CD4-positive, alpha-beta T cell (primary cell): ENCODE data around the gene GABARAP. TPM values are rescaled to one million over a fixed set of nuclear protein-coding genes. Genes with fewer than 3 reads are reported as not detected.

Source experiments
- ATAC-seq: fragments of 200-7000 bp; cut with Tn5 transposase; one replicate; pipeline ENCODE4 v1.10.0; 2022; ENCODE audit warnings: mild to moderate bottlenecking; ENCODE audit not compliant: poor library complexity
- CTCF ChIA-PET: fragments of 350-600 bp; sonication (Branson Sonifier 250); formaldehyde crosslinking; loops from one replicate; lab custom pipeline; 2021; ENCODE audit warnings: antibody characterized with exemption, inconsistent platforms; lab: Charles Lee
- POLR2A ChIA-PET: fragments of 350-600 bp; sonication (Branson Sonifier 250); formaldehyde crosslinking; loops from one replicate; lab custom pipeline; 2021; ENCODE audit warnings: antibody characterized with exemption, inconsistent platforms; lab: Charles Lee
- DNase-seq, 14 experiments: peaks; one replicate each; pipeline ENCODE4 v3.0.0-alpha.2; 2013 to 2020; ENCODE audit warnings: mixed read lengths in 2 of 14
- H3K27ac ChIP-seq, 2 donors: one replicate each; pipeline versions ENCODE4 v1.5.1 to v1.7.0; 2013; ENCODE audit warnings: low read length in 2 of 2, low read depth in 1 of 2, mild to moderate bottlenecking in 1 of 2
- H3K27me3 ChIP-seq, 2 experiments: 1 replicate in 1 of 2; 2 replicates in 1 of 2; pipeline versions ENCODE4 v1.6.1 to v1.7.0; 2013; ENCODE audit warnings: low read length in 2 of 2, control low read depth in 1 of 2, mild to moderate bottlenecking in 1 of 2, moderate library complexity in 1 of 2; ENCODE audit not compliant: insufficient read depth in 2 of 2, control insufficient read depth in 1 of 2
- H3K36me3 ChIP-seq: one replicate; pipeline ENCODE4 v1.6.1; 2013; ENCODE audit warnings: low read length, control low read depth; ENCODE audit not compliant: insufficient read depth
- H3K4me1 ChIP-seq: one replicate; pipeline ENCODE4 v1.6.1; 2013; ENCODE audit warnings: low read length, control low read depth; ENCODE audit not compliant: insufficient read depth
- H3K4me3 ChIP-seq: one replicate; pipeline ENCODE4 v1.5.1; 2013; ENCODE audit warnings: mild to moderate bottlenecking, low read length, moderate library complexity
- H3K9me3 ChIP-seq, 2 experiments: 1 replicate in 1 of 2; 2 replicates in 1 of 2; pipeline versions ENCODE4 v1.6.1 to v1.7.0; 2013; ENCODE audit warnings: low read length in 2 of 2, mild to moderate bottlenecking in 2 of 2, control low read depth in 1 of 2, moderate library complexity in 1 of 2; ENCODE audit not compliant: control insufficient read depth in 1 of 2, insufficient read depth in 1 of 2
- H3K27ac Mint-ChIP-seq: one replicate; pipeline ENCODE4 v1.8.0; 2020; ENCODE audit warnings: mixed read lengths
- H3K27me3 Mint-ChIP-seq: one replicate; pipeline ENCODE4 v1.8.0; 2021; ENCODE audit warnings: mixed read lengths
- H3K36me3 Mint-ChIP-seq: one replicate; pipeline ENCODE4 v1.8.0; 2021; ENCODE audit warnings: low read depth, mixed read lengths
- H3K4me1 Mint-ChIP-seq: one replicate; pipeline ENCODE4 v1.8.0; 2021; ENCODE audit warnings: low read depth, mixed read lengths
- H3K4me3 Mint-ChIP-seq: one replicate; pipeline ENCODE4 v1.8.0; 2020; ENCODE audit warnings: mild to moderate bottlenecking, mixed read lengths
- H3K9me3 Mint-ChIP-seq: one replicate; pipeline ENCODE4 v1.8.0; 2020; ENCODE audit warnings: mixed read lengths
- intact Hi-C, 2 experiments: fragments of 100-400 bp; cut with DNase I in 1 of 2; cut with micrococcal nuclease in 1 of 2; formaldehyde crosslinking; loops; one replicate each; pipeline versions ENCODE4 v1.15.1 to v1.9.0; 2023 to 2025; cut with DNase I, micrococcal nuclease
- total RNA-seq, 174 experiments: library from RNA in 2 of 174; stranded (reverse) in 2 of 174; gene quantifications; one replicate each; pipeline ENCODE4 v1.2.3 and lab custom pipeline; 2021 to 2026
- TF ChIP-seq, protein P1 (sequence below): fragments of 200-600 bp; IDR thresholded peaks from one replicate; pipeline ENCODE4 v1.8.0; 2022; ENCODE audit warnings: antibody characterized with exemption, mild to moderate bottlenecking

Gene GABARAP
- total RNA-seq, 2 experiments from 2014 or later: 182 to 195 TPM

DNA sequence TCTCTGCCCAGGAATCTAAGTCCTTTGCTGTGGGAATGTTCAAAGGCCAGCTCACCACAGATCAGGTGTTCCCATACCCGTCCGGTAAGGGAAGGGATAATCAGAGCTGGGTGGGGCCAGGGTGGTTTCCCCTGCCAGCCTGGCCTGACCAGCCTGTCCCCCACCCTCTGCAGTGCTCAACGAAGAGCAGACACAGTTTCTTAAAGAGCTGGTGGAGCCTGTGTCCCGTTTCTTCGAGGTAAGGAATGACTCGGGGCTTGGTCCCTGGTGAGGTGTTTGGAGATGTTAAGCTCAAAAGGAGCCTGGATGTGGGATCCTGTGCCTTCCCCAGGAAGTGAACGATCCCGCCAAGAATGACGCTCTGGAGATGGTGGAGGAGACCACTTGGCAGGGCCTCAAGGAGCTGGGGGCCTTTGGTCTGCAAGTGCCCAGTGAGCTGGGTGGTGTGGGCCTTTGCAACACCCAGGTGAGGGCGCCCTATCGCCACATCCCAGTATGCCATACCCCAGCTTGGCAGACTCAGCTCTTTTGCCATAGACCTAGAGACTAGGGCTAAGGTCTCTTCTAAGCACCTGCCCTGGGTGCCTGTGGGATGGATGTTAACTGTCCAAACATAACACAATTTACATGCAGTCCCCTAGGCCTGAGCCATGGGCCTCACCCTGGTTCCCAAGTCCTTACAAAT lies 21.5 kb downstream of the GABARAP start:
- Mint-ChIP-seq H3K9me3 (no peaks in the 10 kb centered on the region), H3K4me1 (peaks cover 47% of the 10 kb centered on the region), H3K36me3 (peaks cover 25% of the 10 kb centered on the region), H3K4me3 (peak overlapping the region; percentile 95), H3K27ac (peak overlapping the region; percentile 72), H3K27me3 (no peaks in the 10 kb centered on the region)
- ChIA-PET POLR2A (interaction anchor here (0.6 to 13.1 kb wide), 7 partner anchors 17 to 258 kb away, joined by 3 to 234 read pairs (median 6); partner anchors contain the start of genes CTDNEP1, DVL2, ELP5 and GABARAP), CTCF (interaction anchor here (0.6 to 3.4 kb wide), 22 partner anchors 11 to 175 kb away, joined by 3 to 31 read pairs (median 4); partner anchors contain the start of genes ACAP1, CTDNEP1, DVL2 and ELP5)
- Histone ChIP-seq H3K27ac (peak overlapping the region; percentile 72 to 79), H3K4me1 (peaks cover 55% of the 10 kb centered on the region), H3K4me3 (peak overlapping the region; percentile 70), H3K9me3 (no peaks in the 10 kb centered on the region), H3K27me3 (no peaks in the 10 kb centered on the region), H3K36me3 (peaks cover 41% of the 10 kb centered on the region)
- intact Hi-C loops: loop anchor here (1.0 to 5.0 kb wide), 3 partner anchors 17 to 87 kb away; partner anchors contain the start of gene EIF5A (in 1 of the 2)
- DNase-seq (peak in 13 of 14 experiments; percentile 44 to 81 (median 62)), ATAC-seq (peak; percentile 62)
- TF ChIP-seq, protein P1, sequence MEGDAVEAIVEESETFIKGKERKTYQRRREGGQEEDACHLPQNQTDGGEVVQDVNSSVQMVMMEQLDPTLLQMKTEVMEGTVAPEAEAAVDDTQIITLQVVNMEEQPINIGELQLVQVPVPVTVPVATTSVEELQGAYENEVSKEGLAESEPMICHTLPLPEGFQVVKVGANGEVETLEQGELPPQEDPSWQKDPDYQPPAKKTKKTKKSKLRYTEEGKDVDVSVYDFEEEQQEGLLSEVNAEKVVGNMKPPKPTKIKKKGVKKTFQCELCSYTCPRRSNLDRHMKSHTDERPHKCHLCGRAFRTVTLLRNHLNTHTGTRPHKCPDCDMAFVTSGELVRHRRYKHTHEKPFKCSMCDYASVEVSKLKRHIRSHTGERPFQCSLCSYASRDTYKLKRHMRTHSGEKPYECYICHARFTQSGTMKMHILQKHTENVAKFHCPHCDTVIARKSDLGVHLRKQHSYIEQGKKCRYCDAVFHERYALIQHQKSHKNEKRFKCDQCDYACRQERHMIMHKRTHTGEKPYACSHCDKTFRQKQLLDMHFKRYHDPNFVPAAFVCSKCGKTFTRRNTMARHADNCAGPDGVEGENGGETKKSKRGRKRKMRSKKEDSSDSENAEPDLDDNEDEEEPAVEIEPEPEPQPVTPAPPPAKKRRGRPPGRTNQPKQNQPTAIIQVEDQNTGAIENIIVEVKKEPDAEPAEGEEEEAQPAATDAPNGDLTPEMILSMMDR: peak; percentile 45

DNA sequence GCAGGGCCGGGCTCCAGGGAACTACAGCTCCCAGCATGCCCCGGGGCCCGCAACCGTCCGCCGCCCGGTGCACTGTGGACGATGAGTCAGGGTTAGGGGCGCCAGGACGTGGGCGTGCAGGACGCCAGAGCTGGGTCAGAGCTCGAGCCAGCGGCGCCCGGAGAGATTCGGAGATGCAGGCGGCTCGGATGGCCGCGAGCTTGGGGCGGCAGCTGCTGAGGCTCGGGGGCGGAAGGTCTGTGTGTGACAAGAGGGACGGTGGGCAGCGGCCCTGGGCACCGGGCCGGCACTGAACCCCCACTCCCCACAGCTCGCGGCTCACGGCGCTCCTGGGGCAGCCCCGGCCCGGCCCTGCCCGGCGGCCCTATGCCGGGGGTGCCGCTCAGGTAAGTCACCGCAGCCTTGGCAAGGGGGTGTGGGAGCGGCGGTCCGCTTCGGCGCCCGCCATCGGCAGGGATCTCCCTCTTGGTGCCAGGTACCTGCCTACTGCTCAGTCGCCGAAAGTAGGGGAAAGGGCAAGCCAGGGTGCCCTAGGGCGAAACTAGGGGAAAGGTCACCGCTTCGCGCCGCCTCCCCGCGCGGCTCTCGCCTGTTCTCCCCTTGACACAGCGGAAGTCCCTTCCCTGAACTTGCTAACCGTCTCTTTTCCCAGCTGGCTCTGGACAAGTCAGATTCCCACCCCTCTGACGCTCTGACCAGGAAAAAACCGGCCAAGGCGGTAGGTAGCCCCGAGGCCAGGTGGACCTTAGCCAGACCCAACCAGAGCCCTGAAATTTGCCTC lies 22.2 kb downstream of the GABARAP start, which contains the start of the genes ACADVL and DLG4:
Gene ACADVL (plus strand): TSS at position 127 of the 781 bp plus-strand sequence. CDS start 47 bp downstream, at position 174.
Gene DLG4 (minus strand): TSS at position 25 of the 781 bp plus-strand sequence.
- peak within 1 kb of the TSS; percentile 75 to 79 for H3K27ac ChIP-seq
- DNase-seq (peak; percentile 53 to 86 (median 74)), ATAC-seq (peak; percentile 50)
- no peaks in the 10 kb centered on the region for H3K9me3 ChIP-seq
- Mint-ChIP-seq H3K36me3 (peaks cover 17% of the 10 kb centered on the region), H3K9me3 (no peaks in the 10 kb centered on the region), H3K4me1 (peaks cover 54% of the 10 kb centered on the region), H3K27me3 (no peaks in the 10 kb centered on the region), H3K4me3 (peak within 1 kb of the TSS; percentile 95), H3K27ac (peak within 1 kb of the TSS; percentile 76)
- H3K36me3 ChIP-seq: peaks cover 35% of the 10 kb centered on the region
- ChIA-PET CTCF (interaction anchor here (0.5 to 3.4 kb wide), 19 partner anchors 14 to 174 kb away, joined by 3 to 31 read pairs (median 4); partner anchors contain the start of genes ACAP1, DVL2, GABARAP and NEURL4), POLR2A (interaction anchor here (0.6 to 13.1 kb wide), 14 partner anchors 14 to 1801 kb away, joined by 3 to 234 read pairs (median 4); partner anchors contain the start of genes CTDNEP1, DVL2, ELP5 and GABARAP)
- TF ChIP-seq, protein P1: no peak
- H3K4me3 ChIP-seq: peak within 1 kb of the TSS; percentile 70
- intact Hi-C loops: loop anchor here (1.0 to 5.0 kb wide), 4 partner anchors 17 to 87 kb away; partner anchors contain the start of genes CTDNEP1 (in 1 of the 2), EIF5A (in 1 of the 2) and ELP5 (in 1 of the 2)
- no peaks in the 10 kb centered on the region for H3K27me3 ChIP-seq
- H3K4me1 ChIP-seq: peaks cover 61% of the 10 kb centered on the region
